GM12878 (cell line): ENCODE measurements around the gene AK4. TPM values are rescaled to one million over a fixed set of nuclear protein-coding genes. Genes with fewer than 3 reads are reported as not detected.

Experiments used
- ATF7 ChIP-seq: fragments of 450-650 bp; IDR thresholded peaks from 2 replicates; pipeline ENCODE4 v1.6.1; 2016; ENCODE audit warnings: low read depth, mild to moderate bottlenecking
- BACH1 ChIP-seq: fragments of 450-650 bp; IDR thresholded peaks from 2 replicates; pipeline ENCODE4 v1.6.1; 2017; ENCODE audit warnings: mild to moderate bottlenecking, borderline replicate concordance
- BMI1 ChIP-seq: fragments of 450-650 bp; IDR thresholded peaks from 2 replicates; pipeline ENCODE4 v1.6.1; 2016; ENCODE audit warnings: mild to moderate bottlenecking, moderate library complexity, borderline replicate concordance
- CHD2 ChIP-seq: IDR thresholded peaks from 2 replicates; pipeline ENCODE4 v1.6.1; 2011; ENCODE audit warnings: low read depth, low read length, improper control_type of control experiment, borderline replicate concordance
- CREB1 ChIP-seq: IDR thresholded peaks from 2 replicates; pipeline ENCODE4 v1.6.1; 2012; ENCODE audit warnings: low read depth, mild to moderate bottlenecking, inconsistent platforms
- E2F8 ChIP-seq: fragments of 450-650 bp; IDR thresholded peaks from 2 replicates; pipeline ENCODE4 v1.6.1; 2018; ENCODE audit warnings: mild to moderate bottlenecking, low read depth, moderate library complexity; ENCODE audit not compliant: partially characterized antibody
- ETV6 ChIP-seq, 2 experiments: fragments of 450-650 bp in 1 of 2; IDR thresholded peaks in 1 of 2; conservative IDR thresholded peaks in 1 of 2; 2 replicates each; pipeline ENCODE4 v1.6.1; 2014; ENCODE audit warnings: antibody characterized with exemption in 1 of 2, borderline replicate concordance in 1 of 2, low read depth in 1 of 2, mild to moderate bottlenecking in 1 of 2, moderate library complexity in 1 of 2
- GATAD2B ChIP-seq: fragments of 450-650 bp; conservative IDR thresholded peaks from 2 replicates; pipeline ENCODE4 v1.6.1; 2017; ENCODE audit warnings: low read depth, mild to moderate bottlenecking, moderate library complexity
- HDAC2 ChIP-seq: fragments of 200-600 bp; sonication (generic); IDR thresholded peaks from 2 replicates; pipeline ENCODE4 v1.6.1; 2017
- IRF5 ChIP-seq: fragments of 450-650 bp; IDR thresholded peaks from 2 replicates; pipeline ENCODE4 v1.6.1; 2017; ENCODE audit warnings: borderline replicate concordance
- JUND ChIP-seq: IDR thresholded peaks from 2 replicates; pipeline ENCODE4 v1.6.1; 2012; ENCODE audit warnings: low read depth, mild to moderate bottlenecking, low read length, improper control_type of control experiment, moderate library complexity
- MEF2A ChIP-seq: IDR thresholded peaks from 2 replicates; pipeline ENCODE4 v1.6.1; 2011; ENCODE audit warnings: low read depth, mild to moderate bottlenecking, low read length, moderate library complexity; ENCODE audit not compliant: insufficient read depth
- MEF2B ChIP-seq: fragments of 450-650 bp; IDR thresholded peaks from 2 replicates; pipeline ENCODE4 v1.6.1; 2018; ENCODE audit warnings: mild to moderate bottlenecking, moderate library complexity; ENCODE audit not compliant: partially characterized antibody, poor library complexity, severe bottlenecking
- MTA2 ChIP-seq: fragments of 450-650 bp; IDR thresholded peaks from 2 replicates; pipeline ENCODE4 v1.6.1; 2016; ENCODE audit warnings: low read depth, mild to moderate bottlenecking, moderate library complexity
- NFXL1 ChIP-seq: fragments of 450-650 bp; IDR thresholded peaks from 2 replicates; pipeline ENCODE4 v1.6.1; 2017; ENCODE audit warnings: antibody characterized with exemption, mild to moderate bottlenecking, borderline replicate concordance
- PKNOX1 ChIP-seq: fragments of 450-650 bp; IDR thresholded peaks from 2 replicates; pipeline ENCODE4 v1.6.1; 2016; ENCODE audit warnings: mild to moderate bottlenecking
- STAT1 ChIP-seq: fragments of 450-650 bp; conservative IDR thresholded peaks from 2 replicates; pipeline ENCODE4 v1.6.1; 2014; ENCODE audit warnings: antibody characterized with exemption, mild to moderate bottlenecking
- STAT3 ChIP-seq: IDR thresholded peaks from 2 replicates; pipeline ENCODE4 v1.6.1; 2011; ENCODE audit warnings: low read depth, low read length, improper control_type of control experiment
- TBL1XR1 ChIP-seq: IDR thresholded peaks from 2 replicates; pipeline ENCODE4 v1.6.1; 2012; ENCODE audit warnings: low read depth, low read length, improper control_type of control experiment
- YBX1 ChIP-seq: fragments of 450-650 bp; IDR thresholded peaks from 2 replicates; pipeline ENCODE4 v1.6.1; 2016; ENCODE audit warnings: antibody characterized with exemption
- ZBTB11 ChIP-seq: fragments of 450-650 bp; formaldehyde crosslinking; IDR thresholded peaks from 2 replicates; pipeline ENCODE4 v1.5.0; 2022; ENCODE audit warnings: mild to moderate bottlenecking, missing genetic modification characterization
- ZNF24 ChIP-seq: fragments of 450-650 bp; IDR thresholded peaks from 2 replicates; pipeline ENCODE4 v1.6.1; 2017; ENCODE audit warnings: antibody characterized with exemption, mild to moderate bottlenecking
- polyA plus RNA-seq, 11 experiments: library from polyadenylated mRNA; depleted of rRNA in 4 of 11; unstranded in 6 of 11; stranded (reverse) in 5 of 11; fragments of >200 nt; fragmentation: Nextera tagmentation in 4 of 11; fragmentation: Illumina TruSeq in 1 of 11; extraction: Ambion mirVana in 4 of 11; extraction: Trizol in 1 of 11; gene quantifications; 1 replicate in 1 of 11; 2 replicates in 10 of 11; pipeline versions ENCODE4 v1.2.1 to v1.2.3, GENCODE V29; 2011 to 2016; ENCODE audit warnings: inconsistent platforms in 2 of 11, missing spikeins in 2 of 11, low read depth in 1 of 11
- total RNA-seq, 4 experiments: library from RNA; depleted of rRNA in 3 of 4; stranded (reverse); fragments of >200 nt in 3 of 4; fragmentation: Illumina TruSeq in 1 of 4; extraction: Trizol in 1 of 4; gene quantifications; 2 replicates each; pipeline versions ENCODE4 v1.2.1 to v1.2.3, GENCODE V29; 2013 to 2021

AK4 gene
- total and polyA plus RNA-seq, 10 of the 15 experiments (the other 5 are each of a cell fraction or from before 2014, with no cell fraction given): 23.9 to 161 (median 49.0) TPM

- TF ChIP-seq JUND: no peak
- TF ChIP-seq STAT3: no peak
- no peak for TF ChIP-seq TBL1XR1
- no peak for TF ChIP-seq ZBTB11
- no peak for TF ChIP-seq STAT1
- TF ChIP-seq YBX1: no peak
- TF ChIP-seq ETV6 (conservative IDR thresholded peaks at IDR 0.05 in 1 of 2, IDR thresholded peaks at IDR 0.05 in 1 of 2; ENCODE audit: borderline replicate concordance in 1 of 2, low read depth in 1 of 2): no peak
- TF ChIP-seq GATAD2B: peak; percentile 53; the same call in 1 of the 2 replicates
- peak; percentile 77; the same call in 1 of the 2 replicates for TF ChIP-seq MTA2
- TF ChIP-seq CHD2: peak; percentile 66; the same call in 1 of the 2 replicates
- TF ChIP-seq BMI1: peak; percentile 35; the same call in 1 of the 2 replicates
- no peak for TF ChIP-seq NFXL1
- no peak for TF ChIP-seq CREB1
- TF ChIP-seq PKNOX1: peak; percentile 25; the same call in 1 of the 2 replicates
- TF ChIP-seq ZNF24: no peak
- TF ChIP-seq HDAC2: no peak
- TF ChIP-seq BACH1: no peak; the same call in 1 of the 2 replicates
- no peak for TF ChIP-seq E2F8
- TF ChIP-seq MEF2A: peak; percentile 36; the same call in 1 of the 2 replicates
- peak; percentile 67 for TF ChIP-seq ATF7
- TF ChIP-seq MEF2B: no peak
- TF ChIP-seq IRF5: no peak
Observed at GRCh38 chr1:65165269-65165993, 17.4 kb downstream of the AK4 start (continued).
